GM23248 (cell line): ENCODE results near the gene GPR149. TPM values are rescaled to one million over a fixed set of nuclear protein-coding genes. Genes with fewer than 3 reads are reported as not detected.

Experiments
- DNase-seq: peaks from one replicate; pipeline ENCODE4 v3.0.0-alpha.2; 2015
- H2AFZ ChIP-seq: fragments of 200-600 bp; sonication (generic); 2 replicates; pipeline ENCODE4 v1.6.1; 2016; ENCODE audit warnings: antibody characterized with exemption
- H3F3A ChIP-seq: fragments of 200-600 bp; sonication (generic); 2 replicates; pipeline ENCODE4 v1.6.1; 2016; ENCODE audit warnings: mild to moderate bottlenecking, antibody characterized with exemption, mixed run types; ENCODE audit not compliant: insufficient read depth
- H3K27ac ChIP-seq: fragments of 200-600 bp; sonication (generic); 2 replicates; pipeline ENCODE4 v1.5.1; 2016; ENCODE audit warnings: mild to moderate bottlenecking
- H3K27me3 ChIP-seq: fragments of 200-600 bp; sonication (generic); replicated peaks from 2 replicates; pipeline ENCODE4 v1.6.1; 2016; ENCODE audit warnings: mild to moderate bottlenecking; ENCODE audit not compliant: insufficient read depth
- H3K36me3 ChIP-seq: fragments of 200-600 bp; sonication (generic); 2 replicates; pipeline ENCODE4 v1.6.1; 2016; ENCODE audit warnings: low read depth, mild to moderate bottlenecking
- H3K4me1 ChIP-seq: fragments of 200-600 bp; sonication (generic); 2 replicates; pipeline ENCODE4 v1.6.1; 2016; ENCODE audit warnings: mild to moderate bottlenecking; ENCODE audit not compliant: insufficient read depth
- H3K4me2 ChIP-seq: fragments of 200-600 bp; sonication (generic); one replicate; pipeline ENCODE4 v1.6.1; 2016; ENCODE audit warnings: mild to moderate bottlenecking; ENCODE audit not compliant: unreplicated experiment
- H3K4me3 ChIP-seq: fragments of 200-600 bp; sonication (generic); 2 replicates; pipeline ENCODE4 v1.5.1; 2016; ENCODE audit warnings: mild to moderate bottlenecking
- H3K79me2 ChIP-seq: fragments of 200-600 bp; sonication (generic); 2 replicates; pipeline ENCODE4 v1.6.1; 2016; ENCODE audit warnings: mild to moderate bottlenecking; ENCODE audit not compliant: insufficient read depth
- H3K9ac ChIP-seq: fragments of 200-600 bp; sonication (generic); 2 replicates; pipeline ENCODE4 v1.6.1; 2016; ENCODE audit warnings: mild to moderate bottlenecking
- H3K9me2 ChIP-seq: fragments of 200-600 bp; sonication (generic); 2 replicates; pipeline ENCODE4 v1.6.1; 2016; ENCODE audit warnings: mixed run types, mild to moderate bottlenecking, moderate library complexity; ENCODE audit not compliant: insufficient read depth
- H3K9me3 ChIP-seq: fragments of 200-600 bp; sonication (generic); one replicate; pipeline ENCODE4 v1.6.1; 2017; ENCODE audit warnings: low read depth
- H4K20me1 ChIP-seq: fragments of 200-600 bp; sonication (generic); 2 replicates; pipeline ENCODE4 v1.6.0; 2016; ENCODE audit not compliant: insufficient read depth
- EZH2 ChIP-seq: fragments of 200-600 bp; sonication (generic); IDR thresholded peaks from 2 replicates; pipeline ENCODE4 v1.6.1; 2018; ENCODE audit warnings: antibody characterized with exemption, mild to moderate bottlenecking; ENCODE audit not compliant: insufficient read depth, poor library complexity, severe bottlenecking
- EZH2phosphoT487 ChIP-seq: fragments of 200-600 bp; sonication (generic); IDR thresholded peaks from 2 replicates; pipeline ENCODE4 v1.6.1; 2018; ENCODE audit warnings: antibody characterized with exemption, moderate library complexity, mild to moderate bottlenecking, low read depth; ENCODE audit not compliant: insufficient read depth
- WGBS, 2 experiments: methylation state at CpG; one replicate each; pipeline ENCODE4 v1.1.6; 2015 to 2017; ENCODE audit warnings: low lambda C conversion rate in 2 of 2, low coverage in 1 of 2; ENCODE audit errors: missing lambda C conversion rate in 2 of 2; 5-methylcytosine and 5-hydroxymethylcytosine counted together
- in situ Hi-C: fragments of 300-500 bp; cut with MboI; formaldehyde crosslinking; loops from 2 replicates; pipeline ENCODE4 v1.15.0; 2020
- polyA plus RNA-seq: library from polyadenylated mRNA; unstranded; fragments of >200 nt; fragmentation: Nextera tagmentation; extraction: Ambion mirVana; gene quantifications from 2 replicates; pipeline ENCODE4 v1.2.1, GENCODE V29; 2016
- total RNA-seq: library from RNA; depleted of rRNA; stranded (reverse); fragments of >200 nt; shearing (Covaris generic); gene quantifications from 2 replicates; pipeline ENCODE4 v1.2.3, GENCODE V29; 2014

GPR149 gene
- total and polyA plus RNA-seq, 2 experiments from 2014 or later = not detected

- Histone ChIP-seq H3K4me2 (no peak overlapping the region), H3K79me2 (peaks cover 65% of the 10 kb centered on the region), H3K4me3 (no peak overlapping the region), H3F3A (no peaks in the 10 kb centered on the region), H3K4me1 (no peaks in the 10 kb centered on the region), H3K27me3 (no peaks in the 10 kb centered on the region), H3K9me2 (no peaks in the 10 kb centered on the region), H4K20me1 (no peaks in the 10 kb centered on the region), H3K9me3 (no peaks in the 10 kb centered on the region), H3K27ac (no peak overlapping the region), H3K36me3 (peaks cover 61% of the 10 kb centered on the region), H3K9ac (no peak overlapping the region), H2AFZ (no peak overlapping the region)
- in situ Hi-C loops = no loop called here
- DNase-seq = peak; percentile 57
- no peak for TF ChIP-seq EZH2
These were observed 119.2 kb downstream of the GPR149 start for GRCh38 chr3:154310840-154311239.

- TF ChIP-seq EZH2phosphoT487 = no peak
- TF ChIP-seq EZH2 = no peak
- DNase-seq = no peak
- H3K36me3 ChIP-seq = peaks cover 52% of the 10 kb centered on the region
- H3K9me2 ChIP-seq = no peaks in the 10 kb centered on the region
- H3K4me1 ChIP-seq = peaks cover 11% of the 10 kb centered on the region
- no peak overlapping the region for H3K4me2 ChIP-seq
- H3K27ac ChIP-seq = no peak overlapping the region
- H4K20me1 ChIP-seq = no peaks in the 10 kb centered on the region
- no peaks in the 10 kb centered on the region for H3K27me3 ChIP-seq
- H3K9me3 ChIP-seq = no peaks in the 10 kb centered on the region
- H3F3A ChIP-seq = peaks cover 6% of the 10 kb centered on the region
- H3K4me3 ChIP-seq = no peak overlapping the region
- in situ Hi-C loops = no loop called here
- H2AFZ ChIP-seq = no peak overlapping the region
- H3K9ac ChIP-seq = no peak overlapping the region
- H3K79me2 ChIP-seq = peaks cover 36% of the 10 kb centered on the region
These were observed 122.6 kb downstream of the GPR149 start for GRCh38 chr3:154307363-154307762.

DNA sequence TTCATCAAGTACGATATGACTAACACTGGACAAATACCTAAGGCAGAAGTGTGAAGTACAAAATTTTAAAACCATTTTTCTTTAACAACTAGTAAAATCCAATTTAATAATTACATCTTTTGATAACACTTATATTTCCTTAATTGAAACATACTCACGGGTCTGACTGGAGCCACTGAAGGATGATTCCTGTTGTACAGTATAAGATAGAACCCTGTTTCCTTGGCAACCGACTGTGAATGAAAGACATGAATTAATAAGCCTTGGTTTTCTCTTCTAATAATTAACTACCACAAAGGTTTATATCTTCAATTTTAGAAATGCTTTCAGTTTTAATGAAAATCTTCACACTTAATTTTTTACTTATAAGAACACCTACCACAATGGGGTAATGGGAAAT, 125.1 kb downstream of the GPR149 start:
- in situ Hi-C loops = no loop called here
- TF ChIP-seq EZH2phosphoT487 (no peak), EZH2 (no peak)

GRCh38 chr3:154304116-154304786, 125.7 kb downstream of the GPR149 start:
- Histone ChIP-seq H3K36me3 (peaks cover 70% of the 10 kb centered on the region), H3K27ac (peak overlapping the region; percentile 55), H3K4me1 (peaks cover 11% of the 10 kb centered on the region), H4K20me1 (no peaks in the 10 kb centered on the region), H3F3A (peaks cover 6% of the 10 kb centered on the region), H3K4me2 (no peak overlapping the region), H3K9ac (peak overlapping the region; percentile 25; the same call in 1 of the 2 replicates), H3K79me2 (peaks cover 23% of the 10 kb centered on the region), H2AFZ (no peak overlapping the region), H3K9me3 (no peaks in the 10 kb centered on the region), H3K9me2 (no peaks in the 10 kb centered on the region), H3K4me3 (no peak overlapping the region), H3K27me3 (no peaks in the 10 kb centered on the region)
- in situ Hi-C loops = no loop called here
- TF ChIP-seq EZH2phosphoT487 (no peak), EZH2 (no peak)
- peak; percentile 77 for DNase-seq

More for the DNA sequence above, 125.1 kb downstream of the GPR149 start:
- Histone ChIP-seq H3F3A (peaks cover 6% of the 10 kb centered on the region), H3K27ac (peak overlapping the region; percentile 55), H3K36me3 (peaks cover 70% of the 10 kb centered on the region), H2AFZ (no peak overlapping the region), H4K20me1 (no peaks in the 10 kb centered on the region), H3K4me2 (no peak overlapping the region), H3K4me1 (peaks cover 11% of the 10 kb centered on the region), H3K9me2 (no peaks in the 10 kb centered on the region), H3K27me3 (no peaks in the 10 kb centered on the region), H3K9me3 (no peaks in the 10 kb centered on the region), H3K4me3 (no peak overlapping the region), H3K79me2 (peaks cover 30% of the 10 kb centered on the region), H3K9ac (no peak overlapping the region)
- 98 to 99% methylated on average over 3 of the region's 3 CpGs for WGBS, 2 experiments
- no peak for DNase-seq

GRCh38 chr3:154301561-154301960, 128.4 kb downstream of the GPR149 start:
- Histone ChIP-seq H3K36me3 (peaks cover 72% of the 10 kb centered on the region), H3K9ac (no peak overlapping the region), H3K79me2 (0 out of 2 replicates have a peak, but pooled peaks cover 4% of the 10 kb centered on the region), H3K27me3 (no peaks in the 10 kb centered on the region), H3K9me3 (no peaks in the 10 kb centered on the region), H3K4me3 (no peak overlapping the region), H2AFZ (no peak overlapping the region), H3K4me2 (no peak overlapping the region), H3K4me1 (peaks cover 11% of the 10 kb centered on the region), H3F3A (peaks cover 6% of the 10 kb centered on the region), H3K27ac (no peak overlapping the region), H4K20me1 (no peaks in the 10 kb centered on the region), H3K9me2 (no peaks in the 10 kb centered on the region)
- TF ChIP-seq EZH2 (no peak), EZH2phosphoT487 (no peak)
- WGBS, 2 experiments = 65 to 72% methylated on average over 3 of the region's 3 CpGs
- in situ Hi-C loops = no loop called here
- DNase-seq = no peak
